ENCODE results near the gene FLYWCH2.

FLYWCH2 gene

DNA sequence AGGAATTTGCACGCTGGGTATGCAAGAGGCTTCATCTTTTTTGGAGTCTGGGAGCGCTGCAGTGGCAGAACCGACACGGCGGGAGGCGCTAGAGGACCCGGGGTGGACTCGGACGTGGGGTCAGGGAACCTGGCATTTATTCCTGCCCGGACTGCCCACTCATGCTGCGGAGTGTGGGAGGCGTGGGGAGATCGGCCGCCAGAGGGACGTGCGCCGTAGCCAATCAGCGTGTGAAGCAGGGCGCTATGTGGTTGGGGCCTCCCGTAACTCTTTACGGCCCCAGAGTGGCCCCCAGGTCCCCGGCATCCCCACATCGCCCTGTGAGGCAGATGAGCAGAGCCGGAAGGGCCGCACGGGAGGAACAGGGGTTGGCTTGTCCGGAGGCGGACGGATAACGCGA, 11.2 kb downstream of the FLYWCH2 start:
- Histone ChIP-seq H3K27me3 (ENCODE audit: insufficient read depth, low read depth) (no peaks in the 10 kb centered on the region), H3K4me2 (no peak overlapping the region), H2AFZ (ENCODE audit: low read depth) (no peak overlapping the region), H3K9ac (no peak overlapping the region), H3K27ac (no peak overlapping the region), H3K4me1 (ENCODE audit: low read depth, poor library complexity, severe bottlenecking) (no peaks in the 10 kb centered on the region), H3K4me3 (IDR thresholded peaks at IDR 0.05; ENCODE audit: insufficient read depth, low read depth, low read length) (no peak overlapping the region), H4K20me1 (ENCODE audit: insufficient read depth) (no peaks in the 10 kb centered on the region), H3K79me2 (ENCODE audit: insufficient read depth, low read depth) (no peaks in the 10 kb centered on the region), H3K36me3 (ENCODE audit: insufficient read depth) (no peaks in the 10 kb centered on the region)
- TF ChIP-seq, protein P1, sequence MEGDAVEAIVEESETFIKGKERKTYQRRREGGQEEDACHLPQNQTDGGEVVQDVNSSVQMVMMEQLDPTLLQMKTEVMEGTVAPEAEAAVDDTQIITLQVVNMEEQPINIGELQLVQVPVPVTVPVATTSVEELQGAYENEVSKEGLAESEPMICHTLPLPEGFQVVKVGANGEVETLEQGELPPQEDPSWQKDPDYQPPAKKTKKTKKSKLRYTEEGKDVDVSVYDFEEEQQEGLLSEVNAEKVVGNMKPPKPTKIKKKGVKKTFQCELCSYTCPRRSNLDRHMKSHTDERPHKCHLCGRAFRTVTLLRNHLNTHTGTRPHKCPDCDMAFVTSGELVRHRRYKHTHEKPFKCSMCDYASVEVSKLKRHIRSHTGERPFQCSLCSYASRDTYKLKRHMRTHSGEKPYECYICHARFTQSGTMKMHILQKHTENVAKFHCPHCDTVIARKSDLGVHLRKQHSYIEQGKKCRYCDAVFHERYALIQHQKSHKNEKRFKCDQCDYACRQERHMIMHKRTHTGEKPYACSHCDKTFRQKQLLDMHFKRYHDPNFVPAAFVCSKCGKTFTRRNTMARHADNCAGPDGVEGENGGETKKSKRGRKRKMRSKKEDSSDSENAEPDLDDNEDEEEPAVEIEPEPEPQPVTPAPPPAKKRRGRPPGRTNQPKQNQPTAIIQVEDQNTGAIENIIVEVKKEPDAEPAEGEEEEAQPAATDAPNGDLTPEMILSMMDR (conservative IDR thresholded peaks at IDR 0.05; ENCODE audit: low read depth, low read length), result no peak

DNA sequence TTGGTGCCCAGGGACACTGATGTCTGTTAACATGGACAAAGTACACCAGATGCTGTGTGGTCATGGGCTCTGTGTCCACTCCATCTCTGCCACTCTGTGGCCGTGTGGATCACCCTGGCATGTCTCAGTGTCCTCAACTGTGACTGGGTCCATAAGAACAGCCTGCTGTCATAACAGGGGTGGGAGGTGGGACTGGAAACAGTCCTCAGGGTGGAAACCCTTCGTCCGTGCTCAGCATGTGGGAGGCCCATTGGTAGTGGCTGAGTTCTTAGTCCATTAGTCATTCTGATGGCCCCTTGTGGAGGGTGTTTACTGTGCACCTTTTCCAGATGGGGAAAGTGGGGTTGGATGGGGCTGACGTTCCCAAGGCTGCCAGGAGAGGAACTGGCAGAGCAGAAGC, 12.8 kb downstream of the FLYWCH2 start:
- Histone ChIP-seq H3K27me3 (ENCODE audit: insufficient read depth, low read depth) (no peaks in the 10 kb centered on the region), H3K36me3 (ENCODE audit: insufficient read depth) (no peaks in the 10 kb centered on the region), H4K20me1 (ENCODE audit: insufficient read depth) (no peaks in the 10 kb centered on the region), H3K4me1 (ENCODE audit: low read depth, poor library complexity, severe bottlenecking) (no peaks in the 10 kb centered on the region), H3K4me2 (no peak overlapping the region), H3K4me3 (IDR thresholded peaks at IDR 0.05; ENCODE audit: insufficient read depth, low read depth, low read length) (no peak overlapping the region), H3K9ac (no peak overlapping the region), H3K79me2 (ENCODE audit: insufficient read depth, low read depth) (no peaks in the 10 kb centered on the region), H2AFZ (ENCODE audit: low read depth) (no peak overlapping the region), H3K27ac (no peak overlapping the region)
- TF ChIP-seq, protein P1 (conservative IDR thresholded peaks at IDR 0.05; ENCODE audit: low read depth, low read length), result no peak

DNA sequence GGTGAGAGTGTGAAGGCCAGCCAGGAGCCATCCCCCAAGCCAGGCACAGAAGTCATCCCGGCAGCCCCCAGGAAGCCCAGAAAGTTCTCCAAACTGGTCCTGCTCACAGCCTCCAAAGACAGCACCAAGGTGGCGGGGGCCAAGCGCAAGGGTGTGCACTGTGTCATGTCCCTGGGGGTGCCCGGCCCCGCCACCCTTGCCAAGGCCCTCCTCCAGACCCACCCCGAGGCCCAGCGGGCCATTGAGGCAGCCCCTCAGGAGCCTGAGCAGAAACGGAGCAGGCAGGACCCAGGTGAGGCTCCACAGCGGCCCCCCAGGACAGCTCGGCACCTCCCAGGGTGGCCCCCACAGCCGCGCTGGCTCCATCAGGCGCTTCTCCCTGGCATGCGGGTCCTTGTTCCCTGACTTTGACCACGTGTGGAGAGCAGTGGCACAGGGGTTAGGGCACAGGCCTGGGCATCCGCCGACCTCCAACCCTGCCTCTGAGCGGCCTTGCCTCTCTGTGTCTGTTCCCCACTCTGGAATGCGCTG, 13.5 kb downstream of the FLYWCH2 start:
- Histone ChIP-seq H3K27me3 (ENCODE audit: insufficient read depth, low read depth) (no peaks in the 10 kb centered on the region), H3K27ac (no peak overlapping the region), H3K4me1 (ENCODE audit: low read depth, poor library complexity, severe bottlenecking) (no peaks in the 10 kb centered on the region), H3K4me2 (no peak overlapping the region), H4K20me1 (ENCODE audit: insufficient read depth) (no peaks in the 10 kb centered on the region), H3K4me3 (IDR thresholded peaks at IDR 0.05; ENCODE audit: insufficient read depth, low read depth, low read length) (no peak overlapping the region), H3K9ac (no peak overlapping the region), H3K79me2 (ENCODE audit: insufficient read depth, low read depth) (no peaks in the 10 kb centered on the region), H2AFZ (ENCODE audit: low read depth) (no peak overlapping the region), H3K36me3 (ENCODE audit: insufficient read depth) (no peaks in the 10 kb centered on the region)
- TF ChIP-seq, protein P1 (conservative IDR thresholded peaks at IDR 0.05; ENCODE audit: low read depth, low read length), result no peak

DNA sequence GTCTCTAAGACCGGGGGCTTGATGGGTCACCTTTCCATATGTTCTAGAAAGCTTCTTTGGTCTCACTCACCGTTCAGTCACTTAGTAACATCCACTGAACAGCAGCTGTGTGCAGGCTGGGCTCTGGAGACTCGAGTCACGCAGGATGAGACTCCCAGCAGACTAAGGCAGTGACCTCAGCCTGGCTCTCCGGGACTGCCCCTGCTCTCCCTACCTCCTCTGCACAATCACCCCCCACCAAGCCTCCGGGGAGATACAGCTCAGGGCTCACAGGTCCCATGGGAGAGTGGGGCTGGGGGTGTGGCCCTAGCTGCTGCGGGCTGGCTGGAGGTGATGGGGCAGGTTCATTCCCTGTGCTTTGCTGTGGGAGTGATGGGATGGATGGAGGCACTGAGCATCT, 14.1 kb downstream of the FLYWCH2 start:
- Histone ChIP-seq H4K20me1 (ENCODE audit: insufficient read depth) (no peaks in the 10 kb centered on the region), H3K4me2 (no peak overlapping the region), H3K27ac (no peak overlapping the region), H3K36me3 (ENCODE audit: insufficient read depth) (no peaks in the 10 kb centered on the region), H3K4me3 (IDR thresholded peaks at IDR 0.05; ENCODE audit: insufficient read depth, low read depth, low read length) (no peak overlapping the region), H3K79me2 (ENCODE audit: insufficient read depth, low read depth) (no peaks in the 10 kb centered on the region), H2AFZ (ENCODE audit: low read depth) (no peak overlapping the region), H3K27me3 (ENCODE audit: insufficient read depth, low read depth) (no peaks in the 10 kb centered on the region), H3K9ac (no peak overlapping the region), H3K4me1 (ENCODE audit: low read depth, poor library complexity, severe bottlenecking) (no peaks in the 10 kb centered on the region)
- TF ChIP-seq, protein P1 (conservative IDR thresholded peaks at IDR 0.05; ENCODE audit: low read depth, low read length), result no peak

All from KMS-11 (cell line).